ENCODE measurements around the gene ABHD2.

The ABHD2 gene

DNA sequence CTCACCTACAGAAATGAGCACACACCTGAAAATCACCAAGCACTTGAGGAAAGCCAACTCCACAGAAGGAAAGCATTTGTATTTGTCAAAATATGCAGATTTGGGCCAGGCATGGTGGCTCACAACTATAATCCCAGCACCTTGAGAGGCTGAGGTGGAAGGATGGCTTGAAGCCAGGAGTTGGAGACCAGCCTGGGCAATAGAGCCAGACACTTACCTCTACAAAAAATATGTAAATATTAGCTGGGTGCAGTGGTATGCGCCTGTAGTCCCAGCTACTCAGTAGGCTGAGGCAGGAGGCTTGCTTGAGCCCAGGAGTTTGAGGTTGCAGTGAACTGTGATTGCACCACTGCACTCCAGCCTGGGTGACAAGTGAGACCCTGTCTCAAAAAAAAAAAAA, 120.8 kb downstream of the ABHD2 start:
- TF ChIP-seq, protein P1, sequence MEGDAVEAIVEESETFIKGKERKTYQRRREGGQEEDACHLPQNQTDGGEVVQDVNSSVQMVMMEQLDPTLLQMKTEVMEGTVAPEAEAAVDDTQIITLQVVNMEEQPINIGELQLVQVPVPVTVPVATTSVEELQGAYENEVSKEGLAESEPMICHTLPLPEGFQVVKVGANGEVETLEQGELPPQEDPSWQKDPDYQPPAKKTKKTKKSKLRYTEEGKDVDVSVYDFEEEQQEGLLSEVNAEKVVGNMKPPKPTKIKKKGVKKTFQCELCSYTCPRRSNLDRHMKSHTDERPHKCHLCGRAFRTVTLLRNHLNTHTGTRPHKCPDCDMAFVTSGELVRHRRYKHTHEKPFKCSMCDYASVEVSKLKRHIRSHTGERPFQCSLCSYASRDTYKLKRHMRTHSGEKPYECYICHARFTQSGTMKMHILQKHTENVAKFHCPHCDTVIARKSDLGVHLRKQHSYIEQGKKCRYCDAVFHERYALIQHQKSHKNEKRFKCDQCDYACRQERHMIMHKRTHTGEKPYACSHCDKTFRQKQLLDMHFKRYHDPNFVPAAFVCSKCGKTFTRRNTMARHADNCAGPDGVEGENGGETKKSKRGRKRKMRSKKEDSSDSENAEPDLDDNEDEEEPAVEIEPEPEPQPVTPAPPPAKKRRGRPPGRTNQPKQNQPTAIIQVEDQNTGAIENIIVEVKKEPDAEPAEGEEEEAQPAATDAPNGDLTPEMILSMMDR (IDR thresholded peaks at IDR 0.05; ENCODE audit: low read depth, low read length): no peak
- no peak for DNase-seq (ENCODE audit: low read depth, low spot score)
- in situ Hi-C loops (cut with HindIII; ENCODE audit: low sequenced_read_pairs): no loop called here
- no peak overlapping the region for H3K4me3 ChIP-seq (ENCODE audit: low read depth, low read length)

DNA sequence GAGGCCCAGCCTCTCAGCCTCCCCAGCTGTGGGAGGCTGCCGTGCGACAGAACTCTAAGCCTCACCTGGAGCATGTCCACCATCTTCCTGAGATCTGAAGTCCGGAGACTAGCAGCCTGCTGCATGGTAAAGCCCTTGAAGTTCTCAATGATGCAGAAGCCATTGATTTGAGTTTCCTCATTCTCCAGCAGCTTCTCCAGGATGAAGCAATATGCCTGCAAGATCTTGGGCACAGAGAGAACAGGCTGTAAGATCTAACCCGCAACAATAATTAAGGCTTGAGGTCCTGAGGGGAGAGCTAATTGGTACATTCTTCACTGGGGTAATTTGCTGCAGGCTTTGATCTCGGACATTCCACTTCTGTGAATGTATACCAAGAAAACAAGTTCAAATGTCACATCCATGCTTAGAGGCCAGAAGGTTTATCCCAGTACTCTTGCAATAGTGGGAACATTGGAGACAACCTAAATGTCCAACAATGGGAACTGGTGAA, 123.5 kb downstream of the ABHD2 start:
- in situ Hi-C loops (cut with HindIII; ENCODE audit: low sequenced_read_pairs): no loop called here
- no peak for DNase-seq (ENCODE audit: low read depth, low spot score)
- TF ChIP-seq, protein P1 (IDR thresholded peaks at IDR 0.05; ENCODE audit: low read depth, low read length): no peak
- H3K4me3 ChIP-seq (ENCODE audit: low read depth, low read length): no peak overlapping the region

DNA sequence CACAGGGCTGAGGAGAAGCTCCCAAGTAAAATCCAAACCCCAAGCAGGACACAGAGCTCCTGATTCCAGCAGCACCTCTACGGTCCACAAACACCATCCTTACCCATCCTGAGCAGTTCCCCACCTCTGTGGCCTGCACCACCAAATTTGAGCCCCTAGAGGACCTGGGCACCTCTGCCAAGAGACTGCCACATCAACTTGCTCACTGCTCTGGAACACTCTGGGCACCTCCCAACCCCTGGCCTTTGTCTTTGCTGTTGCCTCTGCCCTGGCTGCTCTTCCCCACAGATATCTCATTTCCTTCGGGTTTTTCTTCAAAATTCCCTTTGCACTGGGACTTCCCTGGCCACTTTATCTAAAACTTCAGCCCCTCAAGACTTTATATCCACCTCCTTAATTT, 127.4 kb downstream of the ABHD2 start:
- no peak overlapping the region for H3K4me3 ChIP-seq (ENCODE audit: low read depth, low read length)
- in situ Hi-C loops (cut with HindIII; ENCODE audit: low sequenced_read_pairs): no loop called here
- TF ChIP-seq, protein P1 (IDR thresholded peaks at IDR 0.05; ENCODE audit: low read depth, low read length): no peak
- no peak for DNase-seq (ENCODE audit: low read depth, low spot score)

GRCh38 chr15:89217031-89217430, 128.8 kb downstream of the ABHD2 start:
- H3K4me3 ChIP-seq (ENCODE audit: low read depth, low read length): no peak overlapping the region
- no peak for DNase-seq (ENCODE audit: low read depth, low spot score)
- TF ChIP-seq, protein P1 (IDR thresholded peaks at IDR 0.05; ENCODE audit: low read depth, low read length): no peak
- in situ Hi-C loops (cut with HindIII; ENCODE audit: low sequenced_read_pairs): no loop called here

- DNase-seq (ENCODE audit: low read depth, low spot score): no peak
- TF ChIP-seq, protein P1 (IDR thresholded peaks at IDR 0.05; ENCODE audit: low read depth, low read length): no peak
Measured at GRCh38 chr15:89217686-89218376, 129.6 kb downstream of the ABHD2 start.

GRCh38 chr15:89218531-89218930, 130.3 kb downstream of the ABHD2 start:
- in situ Hi-C loops (cut with HindIII; ENCODE audit: low sequenced_read_pairs): no loop called here
- TF ChIP-seq, protein P1 (IDR thresholded peaks at IDR 0.05; ENCODE audit: low read depth, low read length): no peak

More at GRCh38 chr15:89217686-89218376, 129.6 kb downstream of the ABHD2 start:
- H3K4me3 ChIP-seq (ENCODE audit: low read depth, low read length): no peak overlapping the region
- in situ Hi-C loops (cut with HindIII; ENCODE audit: low sequenced_read_pairs): no loop called here

More at GRCh38 chr15:89218531-89218930, 130.3 kb downstream of the ABHD2 start:
- no peak overlapping the region for H3K4me3 ChIP-seq (ENCODE audit: low read depth, low read length)
- DNase-seq (ENCODE audit: low read depth, low spot score): no peak

All from astrocyte of the spinal cord (primary cell).